ENCODE measurements around the gene SLC2A9. TPM values are rescaled to one million over a fixed set of nuclear protein-coding genes. Genes with fewer than 3 reads are reported as not detected.

SLC2A9 gene
- polyA plus RNA-seq, 1 donor from 2014 or later = not detected

- peaks cover 6% of the 10 kb centered on the region for H3K9me3 ChIP-seq (ENCODE audit: low read length)
- no peaks in the 10 kb centered on the region for H3F3A ChIP-seq (ENCODE audit: insufficient read depth, low read length, poor library complexity, severe bottlenecking)
- no peak overlapping the region for H3K9ac ChIP-seq (ENCODE audit: low read length)
- no peak overlapping the region for H2AFZ ChIP-seq (ENCODE audit: low read depth, low read length)
- TF ChIP-seq MXI1 (conservative IDR thresholded peaks at IDR 0.05; ENCODE audit: poor library complexity, severe bottlenecking) (no peak), CTCF (IDR thresholded peaks at IDR 0.05; ENCODE audit: poor library complexity, severe bottlenecking) (no peak), POLR2AphosphoS5 (IDR thresholded peaks at IDR 0.05) (no peak), EZH2 (IDR thresholded peaks at IDR 0.05; ENCODE audit: borderline replicate concordance, insufficient read depth, low read length, poor library complexity, severe bottlenecking) (no peak), RAD21 (conservative IDR thresholded peaks at IDR 0.05) (no peak)
- H3K36me3 ChIP-seq (ENCODE audit: insufficient read depth, low read length) = no peaks in the 10 kb centered on the region
- no peak overlapping the region for H3K27ac ChIP-seq (ENCODE audit: low read length)
- H3K4me2 ChIP-seq (ENCODE audit: low read length) = no peak overlapping the region
- no peaks in the 10 kb centered on the region for H3K9me2 ChIP-seq (ENCODE audit: insufficient read depth, low read length)
- H3K4me3 ChIP-seq (ENCODE audit: low read length) = no peak overlapping the region
- no peaks in the 10 kb centered on the region for H3K79me2 ChIP-seq (replicated peaks; ENCODE audit: insufficient read depth, low read length)
- no peaks in the 10 kb centered on the region for H3K27me3 ChIP-seq (ENCODE audit: insufficient read depth, low read depth, low read length)
- H4K20me1 ChIP-seq (ENCODE audit: insufficient read depth) = no peaks in the 10 kb centered on the region
Observed at GRCh38 chr4:10045481-10045880, 24.2 kb upstream of the SLC2A9 start.

- H3K27ac ChIP-seq (ENCODE audit: low read length) = no peak overlapping the region
- H3K9me2 ChIP-seq (ENCODE audit: insufficient read depth, low read length) = no peaks in the 10 kb centered on the region
- no peaks in the 10 kb centered on the region for H3F3A ChIP-seq (ENCODE audit: insufficient read depth, low read length, poor library complexity, severe bottlenecking)
- H3K27me3 ChIP-seq (ENCODE audit: insufficient read depth, low read depth, low read length) = no peaks in the 10 kb centered on the region
- no peaks in the 10 kb centered on the region for H3K79me2 ChIP-seq (replicated peaks; ENCODE audit: insufficient read depth, low read length)
- no peak overlapping the region for H3K4me2 ChIP-seq (ENCODE audit: low read length)
- no peaks in the 10 kb centered on the region for H3K36me3 ChIP-seq (ENCODE audit: insufficient read depth, low read length)
- no peak overlapping the region for H3K9ac ChIP-seq (ENCODE audit: low read length)
- no peak overlapping the region for H3K4me3 ChIP-seq (ENCODE audit: low read length)
- H2AFZ ChIP-seq (ENCODE audit: low read depth, low read length) = no peak overlapping the region
- H4K20me1 ChIP-seq (ENCODE audit: insufficient read depth) = no peaks in the 10 kb centered on the region
- TF ChIP-seq REST (IDR thresholded peaks at IDR 0.05; ENCODE audit: borderline replicate concordance) (no peak), EZH2 (IDR thresholded peaks at IDR 0.05; ENCODE audit: borderline replicate concordance, insufficient read depth, low read length, poor library complexity, severe bottlenecking) (no peak), TAF1 (IDR thresholded peaks at IDR 0.05; ENCODE audit: low read depth) (no peak), MXI1 (conservative IDR thresholded peaks at IDR 0.05; ENCODE audit: poor library complexity, severe bottlenecking) (no peak), SMC3 (conservative IDR thresholded peaks at IDR 0.05; ENCODE audit: poor library complexity) (no peak)
- H3K9me3 ChIP-seq (ENCODE audit: low read length) = peaks cover 6% of the 10 kb centered on the region
Observed at GRCh38 chr4:10041036-10041435, 19.7 kb upstream of the SLC2A9 start.
